GM20000 (cell line): ENCODE measurements around the gene TWSG1.

Experiments
- DNase-seq: peaks from one replicate; pipeline ENCODE4 v3.0.0; 2012; ENCODE audit warnings: low spot score
- CTCF ChIP-seq: IDR thresholded peaks from 2 replicates; pipeline ENCODE4 v1.5.1; 2012; ENCODE audit warnings: mild to moderate bottlenecking, control low read depth; ENCODE audit errors: extremely low read depth, missing control alignments

Gene TWSG1

GRCh38 chr18:9323750-9324445 is 10.7 kb upstream of the TWSG1 start:
- no peak for TF ChIP-seq CTCF
- DNase-seq = no peak

GRCh38 chr18:9325716-9326115 is 8.9 kb upstream of the TWSG1 start:
- no peak for DNase-seq
- no peak for TF ChIP-seq CTCF

GRCh38 chr18:9328776-9329175 is 5.8 kb upstream of the TWSG1 start:
- no peak for TF ChIP-seq CTCF
- no peak for DNase-seq

- no peak for DNase-seq
- TF ChIP-seq CTCF = no peak
Observed at GRCh38 chr18:9329471-9329870, 5.1 kb upstream of the TWSG1 start.

- DNase-seq = no peak
- no peak for TF ChIP-seq CTCF
Observed at GRCh38 chr18:9330419-9330818, 4.2 kb upstream of the TWSG1 start.

GRCh38 chr18:9333441-9334328 is 888 bp upstream of the TWSG1 start:
- DNase-seq = no peak
- no peak for TF ChIP-seq CTCF

GRCh38 chr18:9334973-9335696 is 562 bp downstream of the TWSG1 start:
- no peak for TF ChIP-seq CTCF
- DNase-seq = no peak
